OCI-LY7 (cell line): ENCODE data around the gene FAM193A. TPM values are rescaled to one million over a fixed set of nuclear protein-coding genes. Genes with fewer than 3 reads are reported as not detected.

Source experiments
- BruUV-seq: library from RNA; stranded (reverse); fragments of 400-500 nt; replicated peaks from 2 replicates; lab custom pipeline; 2021; lab: Mats Ljungman, UMichigan
- CTCF ChIA-PET: fragments of 300-600 bp; sonication (Branson Sonifier 250); formaldehyde crosslinking; loops from one replicate; lab custom pipeline; 2022; ENCODE audit warnings: antibody characterized with exemption; ENCODE audit not compliant: unreplicated experiment; lab: Charles Lee
- POLR2A ChIA-PET: fragments of 300-600 bp; sonication (Branson Sonifier 250); formaldehyde crosslinking; loops from one replicate; lab custom pipeline; 2022; ENCODE audit warnings: antibody characterized with exemption; lab: Charles Lee
- DNase-seq: peaks from one replicate; pipeline ENCODE4 v3.0.0-alpha.2; 2015; ENCODE audit warnings: low spot score
- H2AFZ ChIP-seq: fragments of 200-600 bp; sonication (generic), shearing (Covaris generic); 2 replicates; pipeline ENCODE4 v1.6.1; 2014; ENCODE audit warnings: mild to moderate bottlenecking, antibody characterized with exemption, low read length, moderate library complexity
- H3K27ac ChIP-seq: fragments of 200-600 bp; sonication (generic); 2 replicates; pipeline ENCODE4 v1.5.1; 2014; ENCODE audit warnings: mixed run types, low read depth, mild to moderate bottlenecking, moderate library complexity, low read length, inconsistent platforms; ENCODE audit not compliant: poor library complexity, severe bottlenecking
- H3K36me3 ChIP-seq: fragments of 200-600 bp; sonication (generic); 2 replicates; pipeline ENCODE4 v1.6.1; 2014; ENCODE audit warnings: mild to moderate bottlenecking, antibody characterized with exemption, low read length, moderate library complexity, mixed read lengths; ENCODE audit not compliant: insufficient read depth
- H3K4me1 ChIP-seq: fragments of 200-600 bp; sonication (generic); 2 replicates; pipeline ENCODE4 v1.5.1; 2014; ENCODE audit warnings: mild to moderate bottlenecking, low read length; ENCODE audit not compliant: insufficient read depth, poor library complexity, severe bottlenecking
- H3K4me2 ChIP-seq: fragments of 200-600 bp; sonication (generic); 2 replicates; pipeline ENCODE4 v1.6.1; 2014; ENCODE audit warnings: mild to moderate bottlenecking, low read length
- H3K4me3 ChIP-seq: fragments of 200-600 bp; sonication (generic); 2 replicates; pipeline ENCODE4 v1.5.1; 2014; ENCODE audit warnings: mild to moderate bottlenecking, low read depth, low read length; ENCODE audit not compliant: poor library complexity, severe bottlenecking
- H3K79me2 ChIP-seq: fragments of 200-600 bp; sonication (generic); 2 replicates; pipeline ENCODE4 v1.6.1; 2016; ENCODE audit warnings: low read depth, mild to moderate bottlenecking, low read length, moderate library complexity, mixed read lengths; ENCODE audit not compliant: insufficient read depth
- H3K9me2 ChIP-seq: fragments of 200-600 bp; sonication (generic); 2 replicates; pipeline ENCODE4 v1.6.1; 2016; ENCODE audit warnings: mild to moderate bottlenecking, low read length, mixed read lengths; ENCODE audit not compliant: insufficient read depth
- H3K9me3 ChIP-seq: fragments of 200-600 bp; sonication (generic); 2 replicates; pipeline ENCODE4 v1.6.1; 2014; ENCODE audit warnings: mild to moderate bottlenecking, mixed run types, low read length, mixed read lengths
- H4K20me1 ChIP-seq: fragments of 200-600 bp; sonication (generic); 2 replicates; pipeline ENCODE4 v1.6.1; 2014; ENCODE audit warnings: mild to moderate bottlenecking, antibody characterized with exemption, low read length, moderate library complexity, mixed read lengths; ENCODE audit not compliant: insufficient read depth
- CTCF ChIP-seq: fragments of 200-600 bp; sonication (generic); conservative IDR thresholded peaks from 2 replicates; pipeline ENCODE4 v1.5.1; 2014; ENCODE audit warnings: mild to moderate bottlenecking, antibody characterized with exemption, low read length, moderate library complexity, mixed read lengths
- EZH2phosphoT487 ChIP-seq: fragments of 200-600 bp; sonication (generic); IDR thresholded peaks from 2 replicates; pipeline ENCODE4 v1.6.1; 2018; ENCODE audit warnings: low read depth, borderline replicate concordance, mild to moderate bottlenecking, mixed run types, antibody characterized with exemption, low read length, moderate library complexity, mixed read lengths
- intact Hi-C: fragments of 100-400 bp; cut with micrococcal nuclease; formaldehyde crosslinking; loops from one replicate; pipeline ENCODE4 v1.10.0; 2022; ENCODE audit not compliant: unreplicated experiment
- total RNA-seq, 2 experiments: library from RNA; depleted of rRNA in 1 of 2; stranded (reverse); fragments of >200 nt in 1 of 2; shearing (Covaris generic) in 1 of 2; gene quantifications; 2 replicates each; pipeline ENCODE4 v1.2.3, GENCODE V29; 2014 to 2022

Gene FAM193A
- total RNA-seq, 2 experiments from 2014 or later: 17.8 to 36.7 TPM

- Histone ChIP-seq H3K79me2 (no peaks in the 10 kb centered on the region), H2AFZ (no peak overlapping the region), H3K27ac (no peak overlapping the region), H4K20me1 (no peaks in the 10 kb centered on the region), H3K9me3 (no peaks in the 10 kb centered on the region), H3K9me2 (no peaks in the 10 kb centered on the region), H3K36me3 (peaks cover 52% of the 10 kb centered on the region), H3K4me1 (peaks cover 2% of the 10 kb centered on the region), H3K4me2 (no peak overlapping the region), H3K4me3 (no peak overlapping the region)
- CTCF ChIA-PET: no interaction called here
- intact Hi-C loops: no loop called here
- TF ChIP-seq CTCF: no peak
- TF ChIP-seq EZH2phosphoT487: no peak
- no peak for DNase-seq
- no TSS peak for BruUV-seq
- POLR2A ChIA-PET: interaction anchor here (0.5 to 1.0 kb wide), 3 partner anchors 11 to 209 kb away, joined by 3 to 5 read pairs (median 3); no protein-coding TSS in a partner anchor
Observed at GRCh38 chr4:2684486-2684885, 148.0 kb downstream of the FAM193A start.

- TF ChIP-seq EZH2phosphoT487 (no peak), CTCF (no peak)
- intact Hi-C loops: no loop called here
- ChIA-PET POLR2A (interaction anchor here (0.6 to 0.7 kb wide), 2 partner anchors 17 to 36 kb away, joined by 3 to 4 read pairs; no protein-coding TSS in a partner anchor), CTCF (no interaction called here)
- Histone ChIP-seq H3K79me2 (no peaks in the 10 kb centered on the region), H4K20me1 (no peaks in the 10 kb centered on the region), H3K36me3 (peaks cover 52% of the 10 kb centered on the region), H3K4me1 (peaks cover 13% of the 10 kb centered on the region), H3K9me3 (no peaks in the 10 kb centered on the region), H3K4me2 (no peak overlapping the region), H2AFZ (no peak overlapping the region), H3K27ac (no peak overlapping the region), H3K9me2 (no peaks in the 10 kb centered on the region), H3K4me3 (no peak overlapping the region)
- no TSS peak for BruUV-seq
- DNase-seq: no peak
Observed at GRCh38 chr4:2685541-2685940, 149.1 kb downstream of the FAM193A start.

- intact Hi-C loops: no loop called here
- no TSS peak for BruUV-seq
- H4K20me1 ChIP-seq: no peaks in the 10 kb centered on the region
- no peaks in the 10 kb centered on the region for H3K9me2 ChIP-seq
- no peaks in the 10 kb centered on the region for H3K9me3 ChIP-seq
- no peak overlapping the region for H3K27ac ChIP-seq
- no peak for DNase-seq
- ChIA-PET POLR2A (interaction anchor here (0.7 to 1.0 kb wide), 2 partner anchors 9 to 18 kb away, joined by 3 to 4 read pairs; no protein-coding TSS in a partner anchor), CTCF (no interaction called here)
- H3K4me2 ChIP-seq: no peak overlapping the region
- H2AFZ ChIP-seq: no peak overlapping the region
- no peaks in the 10 kb centered on the region for H3K79me2 ChIP-seq
- H3K36me3 ChIP-seq: peaks cover 53% of the 10 kb centered on the region
- H3K4me1 ChIP-seq: peaks cover 24% of the 10 kb centered on the region
- no peak for TF ChIP-seq CTCF
- TF ChIP-seq EZH2phosphoT487: no peak
- H3K4me3 ChIP-seq: no peak overlapping the region
Observed at GRCh38 chr4:2686379-2687265, 150.2 kb downstream of the FAM193A start.
